HG02840 (cell line): ENCODE measurements around the gene AOAH.

Experiments used
- ATAC-seq: cut with Tn5 transposase; IDR thresholded peaks from one replicate; pipeline ENCODE4 v1.9.1; 2021; ENCODE audit warnings: mild to moderate bottlenecking, moderate library complexity, moderate number of reproducible peaks; ENCODE audit not compliant: unreplicated experiment, low FRiP score

Gene AOAH

GRCh38 chr7:36606153-36606975 lies 117.9 kb downstream of the AOAH start:
- ATAC-seq, result no peak

- ATAC-seq, result no peak
Observed at GRCh38 chr7:36605261-36606051, 118.8 kb downstream of the AOAH start.

- ATAC-seq, result no peak
Observed at GRCh38 chr7:36604806-36605205, 119.5 kb downstream of the AOAH start.

DNA sequence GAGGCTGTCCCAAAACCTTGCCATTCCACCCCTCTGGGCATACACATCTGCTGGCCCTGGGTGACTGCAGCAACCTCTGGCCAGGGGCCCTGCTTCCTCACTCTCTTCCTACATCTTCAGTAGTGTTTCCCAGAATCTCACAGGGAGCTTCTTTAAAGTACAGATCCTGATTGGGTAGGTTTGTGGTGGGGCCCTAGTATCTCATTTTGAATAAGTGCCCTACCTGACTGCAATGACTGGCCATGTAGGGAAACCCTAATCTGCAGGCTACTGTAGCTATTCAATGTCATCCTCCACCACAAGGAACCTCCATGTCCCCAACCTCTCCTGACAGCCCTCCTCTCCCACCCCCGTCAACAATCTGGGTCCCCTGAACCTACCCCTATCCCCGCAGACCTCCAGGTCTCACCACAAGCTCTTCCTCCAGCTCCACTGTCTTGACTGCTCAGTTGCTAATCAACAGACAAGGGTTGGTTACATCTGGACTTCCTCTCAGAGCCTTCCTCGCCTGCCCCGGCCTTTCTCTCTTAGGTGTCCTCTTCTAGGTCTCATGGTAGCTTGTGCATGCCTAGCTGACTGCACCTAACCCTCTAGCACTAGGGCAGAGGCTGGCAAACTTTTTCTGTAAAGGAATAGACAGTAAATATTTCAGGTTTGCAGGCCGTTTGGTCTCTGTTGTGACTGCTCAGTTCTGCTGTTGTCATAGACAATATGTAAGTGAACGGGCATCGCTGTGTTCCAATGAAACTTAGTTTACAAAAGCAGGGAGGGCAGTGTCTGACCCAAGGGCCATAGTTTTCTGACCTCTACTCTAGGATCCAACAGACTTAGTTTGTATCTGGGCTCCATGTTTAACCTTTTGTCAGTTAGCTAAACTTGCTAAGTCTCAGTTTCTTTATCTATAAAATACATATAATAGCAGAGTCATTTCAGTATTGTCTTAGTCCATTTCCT lies 121.1 kb downstream of the AOAH start:
- no peak for ATAC-seq

GRCh38 chr7:36602511-36602910 lies 121.8 kb downstream of the AOAH start:
- ATAC-seq, result no peak

- ATAC-seq, result no peak
Observed at GRCh38 chr7:36601601-36602000, 122.7 kb downstream of the AOAH start.

DNA sequence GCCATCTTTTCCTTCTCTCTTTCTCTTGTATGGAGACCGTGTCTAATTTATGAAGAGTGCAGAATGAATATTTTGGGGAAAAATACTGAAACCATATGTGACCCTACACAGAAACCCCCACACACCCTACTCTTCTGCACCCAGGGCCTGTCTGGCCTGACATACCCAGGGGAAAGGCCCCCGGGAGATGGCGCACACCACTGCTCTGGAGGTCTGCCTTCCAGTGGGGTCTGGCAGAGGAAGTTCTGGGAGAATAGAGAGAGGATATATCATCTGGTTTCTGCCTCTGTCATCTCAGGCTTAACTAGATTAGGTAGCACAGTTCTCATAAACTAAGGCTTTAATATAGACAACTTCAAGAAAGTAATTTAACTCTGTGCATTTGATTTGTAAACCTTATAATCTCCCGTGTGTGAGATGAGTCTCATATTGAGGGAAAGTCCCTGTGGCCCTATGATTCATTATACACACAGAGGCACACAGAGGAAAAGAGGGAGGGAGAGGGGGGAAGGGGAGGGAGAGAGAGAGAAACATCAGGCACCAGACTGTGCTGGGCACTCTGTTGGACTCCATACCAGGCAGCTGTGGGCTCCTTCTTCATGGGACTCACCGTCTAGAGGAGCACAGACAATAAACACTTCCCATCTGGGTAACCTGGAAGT lies 123.3 kb downstream of the AOAH start:
- ATAC-seq, result no peak

GRCh38 chr7:36600314-36600682 lies 124.0 kb downstream of the AOAH start:
- no peak for ATAC-seq

- ATAC-seq, result no peak
Observed at GRCh38 chr7:36599645-36600313, 124.5 kb downstream of the AOAH start.

GRCh38 chr7:36598054-36598674 lies 126.1 kb downstream of the AOAH start:
- no peak for ATAC-seq

GRCh38 chr7:36597090-36597773 lies 127.1 kb downstream of the AOAH start:
- no peak for ATAC-seq

DNA sequence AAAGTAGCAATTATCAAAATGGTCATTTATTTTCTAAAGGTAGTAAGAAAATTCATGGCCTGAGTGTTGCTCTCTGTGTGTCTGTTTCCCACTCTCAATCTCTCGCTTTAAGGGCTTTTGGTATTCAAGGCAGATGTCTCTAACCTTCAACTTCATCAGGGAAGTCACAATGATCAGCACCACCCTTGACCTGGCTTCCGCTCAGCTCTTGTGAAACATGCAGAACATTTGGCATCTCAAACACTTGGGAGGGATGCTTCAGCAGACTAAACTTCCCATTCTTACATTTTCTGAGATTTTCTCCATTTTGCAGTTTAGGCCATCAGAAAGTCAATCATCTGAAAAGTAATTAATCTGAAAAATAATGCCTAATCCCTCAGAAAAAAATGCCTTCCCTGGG lies 129.8 kb downstream of the AOAH start:
- no peak for ATAC-seq

GRCh38 chr7:36591636-36592035 lies 132.7 kb downstream of the AOAH start:
- ATAC-seq, result no peak

DNA sequence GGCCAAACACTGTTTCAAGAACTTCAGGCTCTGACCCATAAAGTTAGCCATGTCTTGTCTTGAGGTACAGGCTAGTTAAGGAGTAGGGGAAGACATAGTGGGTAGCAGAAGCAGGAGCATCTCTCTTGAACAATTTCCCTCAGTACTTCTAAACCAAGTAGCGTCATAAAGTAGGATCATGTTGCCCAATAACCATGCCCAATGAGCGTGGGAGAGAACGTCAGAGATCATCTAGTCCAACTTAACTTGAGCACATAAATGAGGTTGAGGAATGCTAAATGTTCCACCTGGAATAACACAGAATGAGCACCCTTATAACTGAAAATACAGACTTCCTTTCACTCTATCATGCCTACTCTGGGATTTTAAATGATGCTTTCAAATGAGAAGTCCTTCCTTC lies 134.9 kb downstream of the AOAH start:
- no peak for ATAC-seq

- ATAC-seq, result no peak
Observed at GRCh38 chr7:36583318-36583717, 141.0 kb downstream of the AOAH start.

DNA sequence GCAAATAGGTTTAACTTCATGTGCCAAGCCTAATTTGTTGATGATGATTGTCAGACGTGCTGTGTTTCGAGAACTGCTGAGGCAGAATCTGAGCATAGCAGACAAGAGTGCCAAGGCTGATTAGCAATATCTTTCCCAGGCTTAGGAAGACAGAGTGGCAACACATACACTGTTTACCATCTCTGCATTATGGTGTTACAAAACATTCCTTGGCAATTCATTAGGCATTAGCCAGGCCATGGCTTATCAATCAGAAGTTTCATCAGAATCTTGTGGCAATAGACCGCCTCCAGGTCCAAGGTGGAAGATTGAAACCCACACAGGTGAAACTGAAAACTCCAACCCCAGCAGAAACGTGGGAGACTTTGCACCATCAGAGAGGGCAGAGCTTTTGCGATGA lies 148.5 kb downstream of the AOAH start:
- no peak for ATAC-seq

- ATAC-seq, result no peak
Observed at GRCh38 chr7:36573066-36573465, 151.2 kb downstream of the AOAH start.

DNA sequence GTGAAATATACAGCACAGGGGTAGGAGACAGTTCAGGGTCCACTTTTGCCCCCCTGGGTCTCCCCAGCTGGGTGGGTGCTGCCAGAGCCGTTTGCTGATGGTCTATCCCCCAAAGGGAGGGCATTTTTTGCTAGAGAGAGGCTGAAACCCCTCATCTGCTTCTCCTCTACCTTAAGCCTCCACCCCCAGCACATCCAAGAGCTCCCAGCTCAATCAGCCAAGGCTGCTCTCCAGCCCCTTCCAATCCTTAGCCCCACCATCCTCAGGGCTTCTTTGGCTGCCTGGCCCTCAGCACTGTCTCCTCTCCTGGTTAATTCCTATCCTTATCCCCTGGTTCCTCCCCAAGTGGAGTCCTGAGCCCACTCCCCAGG lies 153.1 kb downstream of the AOAH start:
- ATAC-seq, result no peak
